Measurements from ENCODE around the gene RPN2. TPM values are rescaled to one million over a fixed set of nuclear protein-coding genes. Genes with fewer than 3 reads are reported as not detected.
A peak's percentile ranks its signal among the peaks of the same experiment; 100 is the strongest.

The RPN2 gene
- total and polyA plus RNA-seq, 10 donors = 45.7 to 161 (median 129) TPM

- peaks cover 0 to 10% (median 0%) of the 10 kb centered on the region in 7 donors for H3K27me3 ChIP-seq (replicated peaks in 1 of 7)
- no peak overlapping the region for H3K27ac ChIP-seq
- H3K4me3 ChIP-seq = no peak overlapping the region
- no peaks in the 10 kb centered on the region for H3K9me3 ChIP-seq
- DNase-seq = no peak
- no peaks in the 10 kb centered on the region for H3K36me3 ChIP-seq
- intact Hi-C loops (cut with DNase I; ENCODE audit: low total_unique reads) = no loop called here
- TF ChIP-seq CTCF (IDR thresholded peaks at IDR 0.05 in 8 of 11, conservative IDR thresholded peaks at IDR 0.05 in 3 of 11) (no peak), POLR2A (IDR thresholded peaks at IDR 0.05) (no peak), POLR2AphosphoS5 (IDR thresholded peaks at IDR 0.05) (no peak)
- H3K4me1 ChIP-seq = peaks cover 0 to 5% (median 2%) of the 10 kb centered on the region in 6 donors
- 87 to 93% (median 88%) methylated on average over 7 to 9 of the region's 9 CpGs for WGBS, 5 donors
Measured at GRCh38 chr20:37283530-37284195, 104.5 kb downstream of the RPN2 start.

GRCh38 chr20:37284691-37285161 is 105.6 kb downstream of the RPN2 start:
- Histone ChIP-seq H3K27me3 (replicated peaks in 1 of 7) (peaks cover 0 to 10% (median 0%) of the 10 kb centered on the region in 7 donors), H3K4me1 (peaks cover 0 to 11% (median 4%) of the 10 kb centered on the region in 6 donors), H3K27ac (no peak overlapping the region), H3K4me3 (no peak overlapping the region), H3K36me3 (no peaks in the 10 kb centered on the region), H3K9me3 (no peaks in the 10 kb centered on the region)
- DNase-seq = no peak
- TF ChIP-seq POLR2AphosphoS5 (IDR thresholded peaks at IDR 0.05) (no peak), POLR2A (IDR thresholded peaks at IDR 0.05) (no peak), CTCF (IDR thresholded peaks at IDR 0.05 in 8 of 11, conservative IDR thresholded peaks at IDR 0.05 in 3 of 11) (no peak)
- WGBS, 5 donors = 88 to 94% (median 92%) methylated on average over 6 of the region's 6 CpGs
- intact Hi-C loops (cut with DNase I; ENCODE audit: low total_unique reads) = no loop called here

- no peak overlapping the region for H3K4me3 ChIP-seq
- WGBS, 5 donors = 84 to 91% (median 84%) methylated on average over 12 of the region's 12 CpGs
- intact Hi-C loops (cut with DNase I; ENCODE audit: low total_unique reads) = no loop called here
- no peaks in the 10 kb centered on the region for H3K36me3 ChIP-seq
- DNase-seq = no peak
- H3K9me3 ChIP-seq = no peaks in the 10 kb centered on the region
- TF ChIP-seq POLR2AphosphoS5 (IDR thresholded peaks at IDR 0.05) (no peak), POLR2A (IDR thresholded peaks at IDR 0.05) (no peak), CTCF (IDR thresholded peaks at IDR 0.05 in 8 of 11, conservative IDR thresholded peaks at IDR 0.05 in 3 of 11) (no peak)
- H3K4me1 ChIP-seq = peaks cover 6 to 21% (median 14%) of the 10 kb centered on the region in 6 donors
- peaks cover 0 to 10% (median 0%) of the 10 kb centered on the region in 7 donors for H3K27me3 ChIP-seq (replicated peaks in 1 of 7)
- no peak overlapping the region for H3K27ac ChIP-seq
Measured at GRCh38 chr20:37285664-37286374, 106.7 kb downstream of the RPN2 start.

- intact Hi-C loops (cut with DNase I; ENCODE audit: low total_unique reads) = no loop called here
- peaks cover 0 to 4% (median 0%) of the 10 kb centered on the region in 7 donors for H3K27me3 ChIP-seq (replicated peaks in 1 of 7)
- peaks cover 0 to 3% (median 0%) of the 10 kb centered on the region in 8 donors for H3K9me3 ChIP-seq
- WGBS, 5 donors = 77 to 90% (median 89%) methylated on average over 4 of the region's 4 CpGs
- H3K27ac ChIP-seq = peak overlapping the region in 3 of 8 donors; percentile 20 to 97 (median 97)
- H3K4me1 ChIP-seq = peaks cover 10 to 44% (median 27%) of the 10 kb centered on the region in 6 donors
- no peak for DNase-seq
- H3K4me3 ChIP-seq = no peak overlapping the region
- no peak for TF ChIP-seq POLR2A (IDR thresholded peaks at IDR 0.05)
- no peak for TF ChIP-seq CTCF (IDR thresholded peaks at IDR 0.05 in 8 of 11, conservative IDR thresholded peaks at IDR 0.05 in 3 of 11)
- TF ChIP-seq POLR2AphosphoS5 (IDR thresholded peaks at IDR 0.05) = no peak
- peaks cover 0 to 13% (median 2%) of the 10 kb centered on the region in 6 donors for H3K36me3 ChIP-seq
Measured at GRCh38 chr20:37288091-37288490, 109.0 kb downstream of the RPN2 start.
